Endothelial cell of umbilical vein (primary cell): ENCODE measurements around the gene CHTF8. TPM values are rescaled to one million over a fixed set of nuclear protein-coding genes. Genes with fewer than 3 reads are reported as not detected.
"Not testable (repeated sequence)": the region's sequence is repeated elsewhere in the genome, so short reads cannot be mapped to it uniquely, and the experiment has no call there.

Experiments
- BruUV-seq: library from RNA; stranded (reverse); fragments of 400-500 nt; replicated peaks from 2 replicates; lab custom pipeline; 2021; lab: Mats Ljungman, UMichigan
- CTCF ChIA-PET: fragments of 300-600, 350-600 bp; sonication (Branson Sonifier 250); formaldehyde crosslinking; loops from one replicate; lab custom pipeline; 2021; ENCODE audit warnings: antibody characterized with exemption, inconsistent platforms; lab: Charles Lee
- POLR2A ChIA-PET: fragments of 300-600, 350-600 bp; sonication (Branson Sonifier 250); formaldehyde crosslinking; loops from one replicate; lab custom pipeline; 2021; ENCODE audit warnings: antibody characterized with exemption, inconsistent platforms; lab: Charles Lee
- DNase-seq: peaks from one replicate; pipeline ENCODE4 v3.0.0-alpha.2; 2011; ENCODE audit warnings: low read depth, low spot score
- FAIRE-seq: peaks from 2 replicates; lab custom pipeline; 2011; peaks lifted over from hg19 to GRCh38; lab: Jason Lieb, UNC
- H2AFZ ChIP-seq: 2 replicates; pipeline ENCODE4 v1.6.0; 2012; ENCODE audit warnings: low read depth, low read length, control low read depth, inconsistent platforms
- H3K27ac ChIP-seq: 2 replicates; pipeline ENCODE4 v1.5.1; 2011; ENCODE audit warnings: low read depth, mild to moderate bottlenecking, control low read depth, low read length, moderate library complexity; ENCODE audit not compliant: insufficient read depth
- H3K27me3 ChIP-seq, 2 experiments: 2 replicates each; pipeline versions ENCODE4 v1.6.0 to v1.6.1; 2011; ENCODE audit warnings: low read length in 2 of 2, mixed read lengths in 1 of 2; ENCODE audit not compliant: control insufficient read depth in 2 of 2, insufficient read depth in 2 of 2
- H3K36me3 ChIP-seq, 2 experiments: 2 replicates in 1 of 2; 3 replicates in 1 of 2; pipeline ENCODE4 v1.5.1; 2011; ENCODE audit warnings: low read length in 2 of 2, mild to moderate bottlenecking in 1 of 2, moderate library complexity in 1 of 2; ENCODE audit not compliant: control insufficient read depth in 2 of 2, insufficient read depth in 2 of 2; ENCODE audit errors: extremely low read depth in 1 of 2
- H3K4me1 ChIP-seq: 3 replicates; pipeline ENCODE4 v1.5.1; 2011; ENCODE audit warnings: mild to moderate bottlenecking, low read length; ENCODE audit not compliant: control insufficient read depth, insufficient read depth; ENCODE audit errors: extremely low read depth
- H3K4me2 ChIP-seq: 2 replicates; pipeline ENCODE4 v1.6.1; 2011; ENCODE audit warnings: low read length, control low read depth, mixed read lengths; ENCODE audit not compliant: insufficient read depth
- H3K4me3 ChIP-seq, 3 experiments: fragments of 200-600 bp in 1 of 3; sonication (generic), shearing (Covaris generic) in 1 of 3; replicated peaks in 1 of 3; 2 replicates each; pipeline ENCODE4 v1.5.1; 2011 to 2016; ENCODE audit warnings: control low read depth in 3 of 3, low read length in 3 of 3, mild to moderate bottlenecking in 2 of 3, inconsistent platforms in 1 of 3, low read depth in 1 of 3, moderate library complexity in 1 of 3; ENCODE audit not compliant: insufficient read depth in 1 of 3
- H3K79me2 ChIP-seq: 2 replicates; pipeline ENCODE4 v1.6.0; 2012; ENCODE audit warnings: low read length, inconsistent platforms; ENCODE audit not compliant: control insufficient read depth, insufficient read depth
- H3K9ac ChIP-seq: replicated peaks from 2 replicates; pipeline ENCODE3; 2011; ENCODE audit warnings: low read length, control low read depth; ENCODE audit not compliant: insufficient read depth; ENCODE audit errors: extremely low read depth
- H3K9me1 ChIP-seq: replicated peaks from 3 replicates; pipeline ENCODE4 v1.6.0; 2011; ENCODE audit warnings: mild to moderate bottlenecking, low read length; ENCODE audit not compliant: control insufficient read depth, insufficient read depth; ENCODE audit errors: extremely low read depth
- H3K9me3 ChIP-seq: replicated peaks from 2 replicates; pipeline ENCODE4 v1.5.1; 2012; ENCODE audit warnings: low read length, inconsistent platforms; ENCODE audit not compliant: control insufficient read depth, insufficient read depth
- H4K20me1 ChIP-seq: replicated peaks from 2 replicates; pipeline ENCODE3; 2011; ENCODE audit warnings: mild to moderate bottlenecking, low read length; ENCODE audit not compliant: control insufficient read depth, insufficient read depth; ENCODE audit errors: extremely low read depth
- GATA2 ChIP-seq: IDR thresholded peaks from 2 replicates; pipeline ENCODE4 v1.7.0; 2011; ENCODE audit warnings: low read depth, mild to moderate bottlenecking, moderate library complexity, mixed read lengths, low read length; ENCODE audit not compliant: insufficient read length, insufficient read depth
- POLR2AphosphoS5 ChIP-seq: IDR thresholded peaks from 2 replicates; pipeline ENCODE4 v1.6.1; 2012; ENCODE audit warnings: low read depth, mild to moderate bottlenecking, control low read depth, low read length, moderate library complexity; ENCODE audit not compliant: insufficient read depth
- dilution Hi-C: fragments of 300-500 bp; cut with MboI; formaldehyde crosslinking; loops from one replicate; pipeline ENCODE4 v1.15.0; 2019; ENCODE audit warnings: low sequenced_read_pairs; ENCODE audit not compliant: extremely low pct_ligation_motif_present
- intact Hi-C: fragments of 100-400 bp; cut with micrococcal nuclease; formaldehyde crosslinking; loops from one replicate; pipeline ENCODE4 v1.10.0; 2022
- polyA plus RNA-seq, 4 experiments: library from polyadenylated mRNA; depleted of rRNA in 3 of 4; stranded (reverse) in 3 of 4; unstranded in 1 of 4; fragments of >200 nt; gene quantifications; 2 replicates each; pipeline versions ENCODE4 v1.2.1 to v1.2.3, GENCODE V29; 2011 to 2012; ENCODE audit warnings: missing spikeins in 1 of 4
- total RNA-seq: library from RNA; stranded (reverse); gene quantifications from 2 replicates; pipeline ENCODE4 v1.2.3, GENCODE V29; 2021

Gene CHTF8
- total and polyA plus RNA-seq, 2 donors (not counting 3 experiments of a cell fraction or from before 2014, with no cell fraction given): 128 to 131 TPM

DNA sequence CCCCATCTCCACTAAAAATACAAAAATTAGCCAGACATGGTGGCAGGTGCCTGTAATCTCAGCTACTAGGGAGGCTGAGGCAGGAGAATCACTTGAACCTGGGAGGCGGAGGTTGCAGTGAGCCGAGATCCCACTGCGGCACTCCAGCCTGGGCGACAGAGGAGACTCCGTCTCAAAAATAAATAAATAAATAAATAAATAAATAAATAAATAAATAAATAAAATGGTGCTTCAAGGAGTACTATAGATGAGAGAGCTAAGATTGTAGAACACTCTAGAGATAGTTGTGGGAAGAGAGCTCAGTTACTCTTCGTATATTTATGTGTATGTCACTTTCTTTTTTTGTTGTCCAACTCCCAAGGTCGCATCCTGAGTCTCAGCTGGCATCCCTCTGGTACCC is 7.1 kb upstream of the CHTF8 start:
- BruUV-seq, H3K27ac ChIP-seq, H3K4me2 ChIP-seq, H3K27me3 ChIP-seq, DNase-seq, H3K4me1 ChIP-seq, H3K9me3 ChIP-seq, H2AFZ ChIP-seq, dilution Hi-C loops, H4K20me1 ChIP-seq, H3K9me1 ChIP-seq, intact Hi-C loops, H3K9ac ChIP-seq, POLR2A ChIA-PET, FAIRE-seq, H3K4me3 ChIP-seq: not testable (repeated sequence)
- H3K79me2 ChIP-seq: peaks cover 35% of the 10 kb centered on the region
- CTCF ChIA-PET: interaction anchor here (1.1 kb wide), 1 partner anchor 11 kb away, joined by 3 read pairs; no protein-coding TSS in a partner anchor
- H3K36me3 ChIP-seq: peaks cover 24 to 29% of the 10 kb centered on the region in 2 experiments

DNA sequence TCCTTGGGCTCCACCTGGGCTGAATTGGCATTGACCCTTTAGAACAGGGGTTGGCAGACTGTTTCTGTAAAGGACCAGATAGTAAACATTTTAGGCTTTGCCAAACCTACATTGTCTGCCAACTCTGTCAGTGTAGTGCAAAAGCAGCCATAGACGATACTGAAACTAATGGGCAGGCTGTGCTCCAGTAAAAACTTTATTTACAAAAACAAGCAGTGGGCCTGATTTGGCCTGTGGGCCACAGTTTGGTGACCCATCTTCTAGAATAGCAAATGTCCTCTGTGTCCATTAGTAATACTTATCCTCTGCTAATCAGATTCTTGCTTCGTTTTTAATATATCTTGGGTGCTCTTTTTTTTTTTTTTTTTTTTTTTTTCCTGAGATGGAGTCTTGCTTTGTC is 6.2 kb upstream of the CHTF8 start:
- no peak for FAIRE-seq
- no peaks in the 10 kb centered on the region for H3K27me3 ChIP-seq
- no peak overlapping the region for H3K4me2 ChIP-seq
- H3K4me3 ChIP-seq: no peak overlapping the region
- H3K4me1 ChIP-seq: peaks cover 8% of the 10 kb centered on the region
- H2AFZ ChIP-seq: no peak overlapping the region
- ChIA-PET POLR2A (no interaction called here), CTCF (interaction anchor here (1.1 kb wide), 1 partner anchor 41 kb away, joined by 3 read pairs; no protein-coding TSS in a partner anchor)
- dilution Hi-C loops (no loop called here), intact Hi-C loops (no loop called here)
- no TSS peak for BruUV-seq
- H3K9me3 ChIP-seq: no peaks in the 10 kb centered on the region
- no peak for DNase-seq
- no peaks in the 10 kb centered on the region for H3K9me1 ChIP-seq
- H3K27ac ChIP-seq: no peak overlapping the region
- H4K20me1 ChIP-seq: no peaks in the 10 kb centered on the region
- H3K9ac ChIP-seq: no peak overlapping the region
- H3K36me3 ChIP-seq: peaks cover 21 to 25% of the 10 kb centered on the region in 2 experiments
- no peak for TF ChIP-seq POLR2AphosphoS5
- no peak for TF ChIP-seq GATA2
- H3K79me2 ChIP-seq: peaks cover 43% of the 10 kb centered on the region
